WTC11 (cell line): ENCODE data around the gene RABEP2.

Source experiments
- CREM ChIP-seq: sonication (generic); formaldehyde crosslinking; IDR thresholded peaks from 2 replicates; pipeline ENCODE4 v1.8.1; 2022; ENCODE audit warnings: mild to moderate bottlenecking, missing genetic modification reagents, moderate library complexity
- IRF1 ChIP-seq: sonication (generic); formaldehyde crosslinking; IDR thresholded peaks from 2 replicates; pipeline ENCODE4 v1.8.0; 2023; ENCODE audit warnings: missing genetic modification reagents
- NFYB ChIP-seq: sonication (generic); formaldehyde crosslinking; conservative IDR thresholded peaks from 2 replicates; pipeline ENCODE4 v1.8.0; 2022; ENCODE audit warnings: low read depth, missing genetic modification reagents
- RELA ChIP-seq: sonication (generic); formaldehyde crosslinking; IDR thresholded peaks from 2 replicates; pipeline ENCODE4 v1.8.1; 2022; ENCODE audit warnings: missing genetic modification reagents, mild to moderate bottlenecking, borderline replicate concordance
- TEAD4 ChIP-seq: sonication (generic); formaldehyde crosslinking; IDR thresholded peaks from 2 replicates; pipeline ENCODE4 v1.8.0; 2022; ENCODE audit warnings: mild to moderate bottlenecking, missing genetic modification reagents
- USF1 ChIP-seq: sonication (generic); formaldehyde crosslinking; IDR thresholded peaks from 2 replicates; pipeline ENCODE4 v1.8.0; 2022; ENCODE audit warnings: mild to moderate bottlenecking, missing genetic modification reagents
- TF ChIP-seq, protein P1 (sequence below): fragments of 200-600 bp; IDR thresholded peaks from 2 replicates; pipeline ENCODE4 v1.8.0; 2022; ENCODE audit warnings: antibody characterized with exemption

DNA sequence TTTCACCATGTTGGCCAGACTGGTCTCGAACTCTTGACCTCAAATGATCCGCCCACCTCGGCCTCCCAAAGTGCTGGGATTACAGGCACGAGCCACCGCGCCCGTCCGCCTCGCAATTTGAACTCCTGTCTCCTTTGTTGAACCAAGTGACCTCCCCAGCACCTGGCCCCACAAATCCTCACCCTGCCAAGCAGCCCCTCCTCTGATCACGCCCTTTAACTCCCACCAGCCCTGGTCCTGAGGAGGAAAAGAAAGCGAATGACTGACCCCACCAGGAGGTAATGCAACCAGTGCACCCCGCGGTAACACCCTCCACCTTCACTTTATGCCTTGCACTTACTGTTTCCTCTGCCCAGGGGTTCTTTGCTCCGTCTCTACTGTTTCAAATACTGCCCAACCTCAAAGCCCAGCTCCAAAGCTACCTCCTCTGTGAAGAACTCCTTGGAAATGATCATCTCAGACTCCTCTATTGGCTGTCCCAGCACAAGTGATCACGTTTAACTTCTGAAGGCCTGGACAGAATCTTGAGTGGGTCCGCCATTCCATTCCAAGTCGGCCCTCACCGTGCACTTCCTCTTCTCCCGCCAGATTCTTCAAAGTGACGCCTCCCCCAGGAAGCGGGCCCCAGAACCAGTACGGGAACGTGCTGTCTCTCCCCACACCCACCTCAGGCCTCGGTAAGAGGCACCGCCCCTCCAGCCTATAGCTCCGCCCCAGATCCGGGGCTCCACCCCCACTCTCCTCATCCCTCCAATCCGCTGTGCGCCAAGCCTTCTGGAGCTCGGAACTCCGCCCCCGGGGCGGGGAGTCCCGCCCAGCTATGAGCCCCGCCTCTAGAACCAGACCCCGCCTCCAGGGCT, 11.1 kb upstream of the RABEP2 start:
- TF ChIP-seq NFYB (CRISPR knock-in tag) (no peak), IRF1 (no peak), CREM (CRISPR knock-in tag) (no peak), RELA (CRISPR knock-in tag) (no peak), USF1 (CRISPR knock-in tag) (no peak), TEAD4 (CRISPR knock-in tag) (no peak)
- TF ChIP-seq, protein P1, sequence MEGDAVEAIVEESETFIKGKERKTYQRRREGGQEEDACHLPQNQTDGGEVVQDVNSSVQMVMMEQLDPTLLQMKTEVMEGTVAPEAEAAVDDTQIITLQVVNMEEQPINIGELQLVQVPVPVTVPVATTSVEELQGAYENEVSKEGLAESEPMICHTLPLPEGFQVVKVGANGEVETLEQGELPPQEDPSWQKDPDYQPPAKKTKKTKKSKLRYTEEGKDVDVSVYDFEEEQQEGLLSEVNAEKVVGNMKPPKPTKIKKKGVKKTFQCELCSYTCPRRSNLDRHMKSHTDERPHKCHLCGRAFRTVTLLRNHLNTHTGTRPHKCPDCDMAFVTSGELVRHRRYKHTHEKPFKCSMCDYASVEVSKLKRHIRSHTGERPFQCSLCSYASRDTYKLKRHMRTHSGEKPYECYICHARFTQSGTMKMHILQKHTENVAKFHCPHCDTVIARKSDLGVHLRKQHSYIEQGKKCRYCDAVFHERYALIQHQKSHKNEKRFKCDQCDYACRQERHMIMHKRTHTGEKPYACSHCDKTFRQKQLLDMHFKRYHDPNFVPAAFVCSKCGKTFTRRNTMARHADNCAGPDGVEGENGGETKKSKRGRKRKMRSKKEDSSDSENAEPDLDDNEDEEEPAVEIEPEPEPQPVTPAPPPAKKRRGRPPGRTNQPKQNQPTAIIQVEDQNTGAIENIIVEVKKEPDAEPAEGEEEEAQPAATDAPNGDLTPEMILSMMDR, result no peak
